Erythroblast (primary cell): Measurements from ENCODE around the gene MYO15B.

Source experiments
- GATA1 ChIP-seq: IDR thresholded peaks from 2 replicates; pipeline ENCODE4 v1.6.1; 2011; ENCODE audit warnings: low read depth, mild to moderate bottlenecking, control low read depth, low read length, moderate library complexity
- POLR2A ChIP-seq: IDR thresholded peaks from 2 replicates; pipeline ENCODE4 v1.6.1; 2011; ENCODE audit warnings: mild to moderate bottlenecking, low read length

DNA sequence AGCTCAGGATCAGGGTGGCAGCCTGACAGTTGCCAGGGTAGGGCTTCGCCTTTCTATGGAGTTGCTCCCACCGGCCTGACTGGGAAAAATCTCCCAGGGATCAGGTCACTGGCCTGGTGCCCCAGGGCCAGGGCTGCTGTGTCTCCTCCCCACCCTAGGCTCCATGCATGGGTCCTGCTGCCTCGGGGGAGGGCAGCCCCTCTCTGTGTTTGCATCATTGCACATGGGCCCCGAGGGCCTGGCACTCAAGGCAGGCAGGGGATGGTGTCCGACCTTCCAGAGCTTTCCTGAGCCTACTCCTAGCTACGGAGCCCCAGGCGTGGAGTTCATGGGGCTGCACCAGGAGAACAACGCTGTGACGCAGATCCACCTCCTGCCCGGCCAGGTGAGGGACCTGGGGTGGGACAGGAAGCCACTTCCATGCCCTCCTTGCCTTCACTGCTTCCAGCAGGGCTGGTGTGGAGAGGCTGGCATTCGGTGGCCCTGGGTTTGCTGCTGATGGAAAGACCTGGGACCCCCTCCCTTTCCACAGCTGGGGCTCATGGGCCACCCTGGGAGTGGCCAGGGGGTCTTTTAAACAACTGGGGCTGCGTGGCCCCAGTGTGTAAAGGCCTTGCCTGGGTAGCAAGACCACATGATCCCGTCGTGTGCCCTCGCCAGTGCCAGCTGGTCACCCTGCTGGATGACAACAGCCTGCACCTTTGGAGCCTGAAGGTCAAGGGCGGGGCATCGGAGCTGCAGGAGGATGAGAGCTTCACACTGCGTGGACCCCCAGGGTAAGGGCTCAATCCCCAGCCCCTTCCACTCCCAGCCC lies 29.5 kb upstream of the MYO15B start:
- no peak for TF ChIP-seq POLR2A
- no peak for TF ChIP-seq GATA1
